Measurements from ENCODE around the gene DCLK1.

The DCLK1 gene

GRCh38 chr13:36160297-36160696 is 29.1 kb upstream of the DCLK1 start:
- DNase-seq (ENCODE audit: insufficient read length, low spot score): no peak
- no peak for FAIRE-seq
- TF ChIP-seq, protein P1, sequence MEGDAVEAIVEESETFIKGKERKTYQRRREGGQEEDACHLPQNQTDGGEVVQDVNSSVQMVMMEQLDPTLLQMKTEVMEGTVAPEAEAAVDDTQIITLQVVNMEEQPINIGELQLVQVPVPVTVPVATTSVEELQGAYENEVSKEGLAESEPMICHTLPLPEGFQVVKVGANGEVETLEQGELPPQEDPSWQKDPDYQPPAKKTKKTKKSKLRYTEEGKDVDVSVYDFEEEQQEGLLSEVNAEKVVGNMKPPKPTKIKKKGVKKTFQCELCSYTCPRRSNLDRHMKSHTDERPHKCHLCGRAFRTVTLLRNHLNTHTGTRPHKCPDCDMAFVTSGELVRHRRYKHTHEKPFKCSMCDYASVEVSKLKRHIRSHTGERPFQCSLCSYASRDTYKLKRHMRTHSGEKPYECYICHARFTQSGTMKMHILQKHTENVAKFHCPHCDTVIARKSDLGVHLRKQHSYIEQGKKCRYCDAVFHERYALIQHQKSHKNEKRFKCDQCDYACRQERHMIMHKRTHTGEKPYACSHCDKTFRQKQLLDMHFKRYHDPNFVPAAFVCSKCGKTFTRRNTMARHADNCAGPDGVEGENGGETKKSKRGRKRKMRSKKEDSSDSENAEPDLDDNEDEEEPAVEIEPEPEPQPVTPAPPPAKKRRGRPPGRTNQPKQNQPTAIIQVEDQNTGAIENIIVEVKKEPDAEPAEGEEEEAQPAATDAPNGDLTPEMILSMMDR (IDR thresholded peaks at IDR 0.05; ENCODE audit: insufficient read depth, missing control alignments): no peak

DNA sequence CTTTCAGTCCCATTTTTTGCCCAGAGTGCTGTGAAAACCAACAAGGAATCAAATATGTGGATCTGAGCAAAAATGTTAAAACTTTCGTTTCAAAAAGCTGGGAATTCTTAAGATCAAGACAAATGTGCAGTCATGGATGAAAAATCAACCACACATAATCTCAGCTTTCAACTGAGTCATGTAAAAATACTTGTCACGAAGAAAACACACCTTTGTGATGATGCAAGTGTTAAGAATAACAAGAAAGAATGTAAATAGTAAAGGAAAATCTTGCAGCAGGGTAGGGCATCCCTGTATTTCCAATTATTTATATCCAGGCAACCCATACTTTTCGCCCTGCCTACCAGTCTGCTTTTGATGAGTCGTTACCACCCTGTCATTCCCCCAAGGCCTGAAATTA is 27.4 kb upstream of the DCLK1 start:
- DNase-seq (ENCODE audit: insufficient read length, low spot score) (no peak), FAIRE-seq (no peak)
- TF ChIP-seq, protein P1 (IDR thresholded peaks at IDR 0.05; ENCODE audit: insufficient read depth, missing control alignments): no peak

DNA sequence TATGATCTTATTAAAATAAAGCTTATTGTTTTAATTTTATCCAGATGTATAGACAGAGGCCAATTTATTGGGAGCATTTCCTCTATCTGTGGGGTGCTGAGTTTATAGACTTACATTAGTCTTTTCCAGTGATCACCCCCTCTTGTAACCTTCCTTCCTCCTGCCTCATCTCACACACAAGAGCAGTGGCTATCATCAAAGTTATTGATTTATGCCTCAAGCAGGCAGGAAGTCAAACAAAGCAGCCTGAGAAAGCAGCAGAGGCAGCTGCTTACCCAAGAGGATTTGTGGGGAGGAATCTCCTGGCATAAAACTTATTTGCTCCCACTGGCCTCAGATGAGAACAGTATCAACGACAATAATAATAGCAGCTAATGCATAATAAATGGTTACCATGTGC is 26.3 kb upstream of the DCLK1 start:
- FAIRE-seq: no peak
- TF ChIP-seq, protein P1 (IDR thresholded peaks at IDR 0.05; ENCODE audit: insufficient read depth, missing control alignments): no peak
- no peak for DNase-seq (ENCODE audit: insufficient read length, low spot score)

- TF ChIP-seq, protein P1 (IDR thresholded peaks at IDR 0.05; ENCODE audit: insufficient read depth, missing control alignments): no peak
- FAIRE-seq (no peak), DNase-seq (ENCODE audit: insufficient read length, low spot score) (no peak)
Measured at GRCh38 chr13:36154567-36155291, 23.5 kb upstream of the DCLK1 start.

- FAIRE-seq (no peak), DNase-seq (ENCODE audit: insufficient read length, low spot score) (no peak)
- TF ChIP-seq, protein P1 (IDR thresholded peaks at IDR 0.05; ENCODE audit: insufficient read depth, missing control alignments): no peak
Measured at GRCh38 chr13:36151591-36151990, 20.4 kb upstream of the DCLK1 start.

DNA sequence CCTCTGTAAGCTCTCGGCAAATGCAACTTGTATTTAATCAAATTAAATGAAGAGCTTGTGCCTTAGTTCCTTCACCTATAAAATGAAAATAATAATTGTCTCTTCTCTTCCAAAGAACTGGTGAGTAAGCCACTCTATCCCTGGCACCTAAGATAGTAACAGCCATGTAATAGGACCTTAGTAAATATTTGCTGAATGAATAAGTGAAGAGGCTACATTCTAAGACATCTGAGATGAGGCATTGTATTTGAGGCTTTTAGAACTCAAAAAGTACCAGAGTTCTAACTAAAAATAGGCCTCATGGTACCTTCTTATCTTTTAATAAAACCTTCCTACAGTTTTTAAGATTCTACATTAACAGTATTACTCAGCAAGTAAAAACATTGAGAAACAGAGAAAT is 17.3 kb upstream of the DCLK1 start:
- DNase-seq (ENCODE audit: insufficient read length, low spot score): no peak
- TF ChIP-seq, protein P1 (IDR thresholded peaks at IDR 0.05; ENCODE audit: insufficient read depth, missing control alignments): no peak
- no peak for FAIRE-seq

DNA sequence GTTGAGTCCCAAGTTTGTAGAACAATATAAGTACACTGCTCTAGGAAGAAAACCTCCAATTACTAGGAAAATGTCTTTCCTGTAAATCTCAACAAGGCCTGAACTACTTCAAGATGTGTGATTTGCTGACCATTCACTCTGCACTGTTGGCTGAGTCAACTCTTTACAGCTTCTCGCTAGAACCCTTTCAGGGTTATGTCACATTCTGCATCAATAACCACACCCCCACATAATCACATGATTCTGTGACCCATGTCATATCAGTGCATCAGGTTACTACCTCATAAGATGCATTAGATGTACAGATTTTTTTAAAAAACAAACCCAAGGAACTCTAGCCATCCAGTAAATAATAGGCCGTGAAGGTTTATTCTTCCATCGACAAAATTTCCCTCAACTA is 16.1 kb upstream of the DCLK1 start:
- DNase-seq (ENCODE audit: insufficient read length, low spot score): no peak
- no peak for FAIRE-seq
- TF ChIP-seq, protein P1 (IDR thresholded peaks at IDR 0.05; ENCODE audit: insufficient read depth, missing control alignments): no peak

Measured in D721Med (cell line).